ENCODE measurements around the gene TAF5L.

The TAF5L gene

GRCh38 chr1:229637746-229638145 lies 11.8 kb upstream of the TAF5L start:
- no peak for TF ChIP-seq CTCF (IDR thresholded peaks at IDR 0.05; ENCODE audit: insufficient read depth, low read length, missing control alignments)
- POLR2A ChIA-PET, result no interaction called here
- no peak for DNase-seq (ENCODE audit: low read depth, low spot score)
- no peak overlapping the region for H3K4me3 ChIP-seq (ENCODE audit: low read depth, low read length)
- CTCF ChIA-PET, result interaction anchor here (1.1 to 1.5 kb wide), 2 partner anchors 79 to 80 kb away, joined by 3 to 4 read pairs; partner anchors contain the start of gene ABCB10

- ChIA-PET POLR2A (no interaction called here), CTCF (no interaction called here)
- TF ChIP-seq CTCF (IDR thresholded peaks at IDR 0.05; ENCODE audit: insufficient read depth, low read length, missing control alignments), result no peak
- DNase-seq (ENCODE audit: low read depth, low spot score), result no peak
- H3K4me3 ChIP-seq (ENCODE audit: low read depth, low read length), result no peak overlapping the region
Measured at GRCh38 chr1:229636042-229636441, 10.1 kb upstream of the TAF5L start.

- no peak for DNase-seq (ENCODE audit: low read depth, low spot score)
- CTCF ChIA-PET, result interaction anchor here (0.6 to 2.2 kb wide), 2 partner anchors 29 to 1226 kb away, joined by 3 to 7 read pairs; no protein-coding TSS in a partner anchor
- no peak for TF ChIP-seq CTCF (IDR thresholded peaks at IDR 0.05; ENCODE audit: insufficient read depth, low read length, missing control alignments)
- POLR2A ChIA-PET, result no interaction called here
- H3K4me3 ChIP-seq (ENCODE audit: low read depth, low read length), result no peak overlapping the region
Measured at GRCh38 chr1:229631966-229632365, 6.0 kb upstream of the TAF5L start.

GRCh38 chr1:229631148-229631547 lies 5.2 kb upstream of the TAF5L start:
- CTCF ChIA-PET, result interaction anchor here (2.2 to 5.3 kb wide), 2 partner anchors 30 to 73 kb away, joined by 7 to 27 read pairs; partner anchors contain the start of gene ABCB10
- H3K4me3 ChIP-seq (ENCODE audit: low read depth, low read length), result no peak overlapping the region
- no peak for TF ChIP-seq CTCF (IDR thresholded peaks at IDR 0.05; ENCODE audit: insufficient read depth, low read length, missing control alignments)
- DNase-seq (ENCODE audit: low read depth, low spot score), result no peak
- POLR2A ChIA-PET, result no interaction called here

- no peak overlapping the region for H3K4me3 ChIP-seq (ENCODE audit: low read depth, low read length)
- CTCF ChIA-PET, result interaction anchor here (1.1 to 5.3 kb wide), 3 partner anchors 31 to 683 kb away, joined by 4 to 27 read pairs (median 6); partner anchors contain the start of gene ABCB10
Measured at GRCh38 chr1:229629261-229629660, 3.3 kb upstream of the TAF5L start.

GRCh38 chr1:229627003-229627402 lies 1.1 kb upstream of the TAF5L start:
- CTCF ChIA-PET, result interaction anchor here (0.7 to 5.3 kb wide), 3 partner anchors 13 to 112 kb away, joined by 3 to 27 read pairs (median 3); partner anchors contain the start of gene ABCB10
- POLR2A ChIA-PET, result interaction anchor here (0.6 to 2.0 kb wide), 2 partner anchors 68 to 410 kb away, joined by 3 to 6 read pairs; partner anchors contain the start of gene ABCB10
- no peak for TF ChIP-seq CTCF (IDR thresholded peaks at IDR 0.05; ENCODE audit: insufficient read depth, low read length, missing control alignments)
- DNase-seq (ENCODE audit: low read depth, low spot score), result no peak
- H3K4me3 ChIP-seq (ENCODE audit: low read depth, low read length), result peak overlapping the region; percentile 93

More at GRCh38 chr1:229629261-229629660, 3.3 kb upstream of the TAF5L start:
- TF ChIP-seq CTCF (IDR thresholded peaks at IDR 0.05; ENCODE audit: insufficient read depth, low read length, missing control alignments), result no peak
- POLR2A ChIA-PET, result no interaction called here
- DNase-seq (ENCODE audit: low read depth, low spot score), result peak; percentile 38
